Pancreas (tissue), 10 donors: ENCODE data around the gene MICU2. TPM values are rescaled to one million over a fixed set of nuclear protein-coding genes. Genes with fewer than 3 reads are reported as not detected.
A peak's percentile ranks its signal among the peaks of the same experiment; 100 is the strongest.

ENCODE experiments used
- ATAC-seq, 4 donors: fragments of 200-7000 bp; cut with Tn5 transposase; one replicate each; pipeline versions ENCODE4 v1.8.0 to v1.9.1; 2020; ENCODE audit warnings: mild to moderate bottlenecking in 4 of 4, moderate library complexity in 4 of 4
- DNase-seq, 6 donors: peaks; one replicate each; pipeline ENCODE4 v3.0.0-alpha.2; 2020
- FAIRE-seq: peaks from 2 replicates; lab custom pipeline; 2012; peaks lifted over from hg19 to GRCh38; lab: Jason Lieb, UNC
- H3K27ac ChIP-seq, 4 donors: fragments of 200-600 bp; sonication (generic); 1 replicate in 3 of 4; 2 replicates in 1 of 4; pipeline versions ENCODE4 v1.5.0 to v1.8.0; 2020
- H3K27me3 ChIP-seq, 4 donors: fragments of 200-600 bp; one replicate each; pipeline ENCODE4 v1.8.0; 2021
- H3K36me3 ChIP-seq, 3 donors: fragments of 200-600 bp; sonication (generic) in 1 of 3; one replicate each; pipeline versions ENCODE4 v1.5.0 to v1.8.0; 2020 to 2021
- H3K4me1 ChIP-seq, 3 donors: fragments of 200-600 bp; one replicate each; pipeline ENCODE4 v1.8.0; 2021
- H3K4me3 ChIP-seq, 4 donors: fragments of 200-600 bp; sonication (generic) in 2 of 4; one replicate each; pipeline versions ENCODE4 v1.5.0 to v1.8.0; 2020 to 2021
- H3K9me3 ChIP-seq, 4 donors: fragments of 200-600 bp; one replicate each; pipeline ENCODE4 v1.8.0; 2021
- CTCF ChIP-seq, 4 donors: fragments of 200-600 bp; sonication (generic) in 3 of 4; IDR thresholded peaks; one replicate each; pipeline versions ENCODE4 v1.5.0 to v1.8.0; 2021; ENCODE audit warnings: antibody characterized with exemption in 4 of 4
- WGBS, 2 donors: extraction: QIAGEN DNeasy Blood & Tissue Kit; methylation state at CpG; one replicate each; pipeline ENCODE4 v1.1.7; 2013; 5-methylcytosine and 5-hydroxymethylcytosine counted together
- intact Hi-C, 3 donors: fragments of 100-400 bp; cut with DNase I; formaldehyde crosslinking; loops; one replicate each; pipeline versions ENCODE4 v1.11.1 to v1.14.2; 2022
- polyA plus RNA-seq, 2 donors: library from polyadenylated mRNA; stranded (reverse); fragments of 200-250 nt; gene quantifications; one replicate each; pipeline ENCODE4 v1.2.3, GENCODE V29; 2013
- total RNA-seq, 6 donors: library from RNA; stranded (reverse); fragmentation: NEBNext Ultra II Directional in 4 of 6; extraction: Animal tissue kit (Norgen Biotek cat#: 25700) in 4 of 6; gene quantifications; one replicate each; pipeline versions ENCODE4 v1.2.1 to v1.2.4, GENCODE V29; 2021 to 2023
- donor health status: healthy with polysubstance abuse.
- donor health status: DM: no; HTN: no; CAD: no; lungs with moderate emphysema.
- donor health status: DM: no; HTN: no; CAD: no.
- donor health status: control.
- donor health status: control.
- donor health status: Bipolar disorder and iron deficiency.
- donor health status: DM: yes; HTN: yes; CAD: no.
- donor health status: DM: no; HTN: no; CAD: no.
- donor health status: DM: no; HTN: no; CAD: no.
- donor health status: DM: yes; HTN: yes; CAD: no.

The MICU2 gene
- 10 to 100 TPM in 5 of 6 donors, 1 to 10 TPM in 1; 9.3 to 17.4 (median 13.4) TPM for total RNA-seq
- 10 to 100 TPM; 21.3 to 36.6 TPM for polyA plus RNA-seq

GRCh38 chr13:21603531-21604448, at the start of gene MICU2:
Gene MICU2 (minus strand): TSS chr13:21604170. CDS start chr13:21604148, 22 bp downstream.
- Histone ChIP-seq H3K4me1 (peaks cover 0 to 3% (median 3%) of the 10 kb centered on the region in 3 donors), H3K4me3 (peak within 1 kb of the TSS; percentile 67 to 93 (median 71)), H3K27ac (peak within 1 kb of the TSS; percentile 94 to 100 (median 98)), H3K9me3 (no peaks in the 10 kb centered on the region), H3K27me3 (no peaks in the 10 kb centered on the region), H3K36me3 (no peaks in the 10 kb centered on the region)
- TF ChIP-seq CTCF (IDR thresholded peaks at IDR 0.05), result peak in 1 of 4 donors; percentile 12
- ATAC-seq (peak; percentile 97 to 99 (median 98)), DNase-seq (peak; percentile 91 to 96 (median 94)), FAIRE-seq (no peak)
- intact Hi-C loops, result no loop called here
- 0% methylated on average over 75 to 77 of the region's 77 CpGs for WGBS, 2 donors

GRCh38 chr13:21641629-21642028, 37.7 kb upstream of the MICU2 start:
- DNase-seq, result no peak
- Histone ChIP-seq H3K36me3 (no peaks in the 10 kb centered on the region), H3K27ac (no peak overlapping the region), H3K9me3 (no peaks in the 10 kb centered on the region), H3K27me3 (no peaks in the 10 kb centered on the region), H3K4me3 (no peak overlapping the region), H3K4me1 (no peaks in the 10 kb centered on the region)
- 80 to 90% methylated on average over 2 of the region's 2 CpGs for WGBS, 2 donors
- TF ChIP-seq CTCF (IDR thresholded peaks at IDR 0.05), result no peak
- FAIRE-seq, result no peak
- ATAC-seq, result no peak
- intact Hi-C loops, result no loop called here

- no peak for TF ChIP-seq CTCF (IDR thresholded peaks at IDR 0.05)
- FAIRE-seq (no peak), DNase-seq (no peak), ATAC-seq (no peak)
- H3K4me3 ChIP-seq, result no peak overlapping the region
- H3K4me1 ChIP-seq, result no peaks in the 10 kb centered on the region
- no peak overlapping the region for H3K27ac ChIP-seq
- intact Hi-C loops, result loop anchor here in 2 of 3 donors (5.0 to 10.0 kb wide), 2 partner anchors 638 to 645 kb away; no protein-coding TSS in a partner anchor
- no peaks in the 10 kb centered on the region for H3K9me3 ChIP-seq
- H3K27me3 ChIP-seq, result no peaks in the 10 kb centered on the region
- 61 to 68% methylated on average over 5 of the region's 5 CpGs for WGBS, 2 donors
- no peaks in the 10 kb centered on the region for H3K36me3 ChIP-seq
Measured at GRCh38 chr13:21639561-21639960, 35.6 kb upstream of the MICU2 start.

- H3K4me3 ChIP-seq, result no peak overlapping the region
- DNase-seq (peak in 1 of 6 donors; percentile 31), FAIRE-seq (peak; percentile 56), ATAC-seq (peak; percentile 28 to 64 (median 54))
- WGBS, 2 donors, result 38 to 41% methylated on average over 6 of the region's 6 CpGs
- peak; percentile 60 to 89 (median 70) for TF ChIP-seq CTCF (IDR thresholded peaks at IDR 0.05)
- no peaks in the 10 kb centered on the region for H3K27me3 ChIP-seq
- intact Hi-C loops, result loop anchor here in 2 of 3 donors (5.0 to 10.0 kb wide), 2 partner anchors 639 to 646 kb away; no protein-coding TSS in a partner anchor
- H3K27ac ChIP-seq, result no peak overlapping the region
- no peaks in the 10 kb centered on the region for H3K4me1 ChIP-seq
- H3K36me3 ChIP-seq, result no peaks in the 10 kb centered on the region
- no peaks in the 10 kb centered on the region for H3K9me3 ChIP-seq
Measured at GRCh38 chr13:21638319-21639282, 34.6 kb upstream of the MICU2 start.
